Hepatocyte (in vitro differentiated cells): ENCODE data around the gene NOS1AP. TPM values are rescaled to one million over a fixed set of nuclear protein-coding genes. Genes with fewer than 3 reads are reported as not detected.

Source experiments
- DNase-seq: peaks from one replicate; pipeline ENCODE4 v3.0.0-alpha.2; 2016; ENCODE audit warnings: low spot score
- H2AFZ ChIP-seq: fragments of 200-600 bp; sonication (generic); 2 replicates; pipeline ENCODE4 v1.6.0; 2016; ENCODE audit warnings: antibody characterized with exemption, mild to moderate bottlenecking
- H3K27ac ChIP-seq: fragments of 200-600 bp; sonication (generic); 2 replicates; pipeline ENCODE4 v1.5.1; 2016; ENCODE audit warnings: mild to moderate bottlenecking
- H3K27me3 ChIP-seq: fragments of 200-600 bp; sonication (generic); 2 replicates; pipeline ENCODE4 v1.6.1; 2016
- H3K36me3 ChIP-seq: fragments of 200-600 bp; sonication (generic); replicated peaks from 2 replicates; pipeline ENCODE4 v1.5.1; 2016; ENCODE audit warnings: low read depth; ENCODE audit not compliant: insufficient read depth
- H3K4me1 ChIP-seq: fragments of 200-600 bp; sonication (generic); 2 replicates; pipeline ENCODE4 v1.5.1; 2016; ENCODE audit warnings: mild to moderate bottlenecking, moderate library complexity; ENCODE audit not compliant: insufficient read depth
- H3K4me2 ChIP-seq: fragments of 200-600 bp; sonication (generic); 2 replicates; pipeline ENCODE4 v1.6.0; 2016
- H3K4me3 ChIP-seq: fragments of 200-600 bp; sonication (generic); 2 replicates; pipeline ENCODE4 v1.5.1; 2016; ENCODE audit warnings: mild to moderate bottlenecking
- H3K79me2 ChIP-seq: fragments of 200-600 bp; sonication (generic); 2 replicates; pipeline ENCODE4 v1.6.0; 2017; ENCODE audit warnings: mild to moderate bottlenecking
- H3K9me2 ChIP-seq: fragments of 200-600 bp; sonication (generic); replicated peaks from 2 replicates; pipeline ENCODE4 v1.6.0; 2017; ENCODE audit warnings: mild to moderate bottlenecking; ENCODE audit not compliant: insufficient read depth
- H3K9me3 ChIP-seq: fragments of 200-600 bp; sonication (generic); 2 replicates; pipeline ENCODE4 v1.5.1; 2016; ENCODE audit warnings: low read depth, mild to moderate bottlenecking
- H4K20me1 ChIP-seq: fragments of 200-600 bp; sonication (generic); 2 replicates; pipeline ENCODE4 v1.6.0; 2016; ENCODE audit warnings: mild to moderate bottlenecking; ENCODE audit not compliant: insufficient read depth, poor library complexity, severe bottlenecking
- CTCF ChIP-seq: fragments of 200-600 bp; sonication (generic); IDR thresholded peaks from 2 replicates; pipeline ENCODE4 v1.5.1; 2016; ENCODE audit warnings: antibody characterized with exemption, mild to moderate bottlenecking; ENCODE audit not compliant: poor library complexity
- EZH2 ChIP-seq: fragments of 200-600 bp; sonication (generic); IDR thresholded peaks from 2 replicates; pipeline ENCODE4 v1.6.1; 2016; ENCODE audit warnings: antibody characterized with exemption, mild to moderate bottlenecking, borderline replicate concordance
- EZH2phosphoT487 ChIP-seq: fragments of 200-600 bp; sonication (generic); IDR thresholded peaks from one replicate; pipeline ENCODE4 v1.6.1; 2018; ENCODE audit warnings: antibody characterized with exemption, mild to moderate bottlenecking, low read depth, moderate library complexity; ENCODE audit not compliant: unreplicated experiment, severe bottlenecking
- WGBS: methylation state at CpG from one replicate; pipeline ENCODE4 v1.1.6; 2016; ENCODE audit warnings: low lambda C conversion rate; ENCODE audit errors: missing lambda C conversion rate; 5-methylcytosine and 5-hydroxymethylcytosine counted together
- polyA plus RNA-seq: library from polyadenylated mRNA; unstranded; fragments of >200 nt; fragmentation: Nextera tagmentation; extraction: Ambion mirVana; gene quantifications from 2 replicates; pipeline ENCODE4 v1.2.1, GENCODE V29; 2016
- total RNA-seq: library from RNA; depleted of rRNA; stranded (reverse); fragments of >200 nt; gene quantifications from 2 replicates; pipeline ENCODE4 v1.2.3, GENCODE V29; 2014

NOS1AP gene
- total and polyA plus RNA-seq, 2 experiments from 2014 or later, result 0.97 to 4.4 TPM

GRCh38 chr1:162055062-162055461 lies 14.4 kb upstream of the NOS1AP start:
- peak; percentile 47 for DNase-seq
- no peaks in the 10 kb centered on the region for H3K4me1 ChIP-seq
- H3K9me2 ChIP-seq, result no peaks in the 10 kb centered on the region
- H4K20me1 ChIP-seq, result no peaks in the 10 kb centered on the region
- H3K9me3 ChIP-seq, result no peaks in the 10 kb centered on the region
- 33% methylated on average over 3 of the region's 3 CpGs for WGBS
- no peak overlapping the region for H3K4me3 ChIP-seq
- H3K4me2 ChIP-seq, result no peak overlapping the region
- H3K79me2 ChIP-seq, result no peaks in the 10 kb centered on the region
- H3K27me3 ChIP-seq, result no peaks in the 10 kb centered on the region
- no peak overlapping the region for H3K27ac ChIP-seq
- TF ChIP-seq CTCF (no peak), EZH2 (no peak), EZH2phosphoT487 (no peak)
- H2AFZ ChIP-seq, result no peak overlapping the region
- no peaks in the 10 kb centered on the region for H3K36me3 ChIP-seq

- Histone ChIP-seq H3K4me3 (no peak overlapping the region), H3K9me2 (no peaks in the 10 kb centered on the region), H3K36me3 (no peaks in the 10 kb centered on the region), H3K79me2 (no peaks in the 10 kb centered on the region), H4K20me1 (no peaks in the 10 kb centered on the region), H3K4me2 (no peak overlapping the region), H3K9me3 (no peaks in the 10 kb centered on the region), H3K27ac (no peak overlapping the region), H2AFZ (no peak overlapping the region), H3K27me3 (no peaks in the 10 kb centered on the region), H3K4me1 (no peaks in the 10 kb centered on the region)
- peak; percentile 77 for DNase-seq
- no peak for TF ChIP-seq EZH2phosphoT487
- peak; percentile 89 for TF ChIP-seq CTCF
- 42% methylated on average over 3 of the region's 3 CpGs for WGBS
These were observed 13.4 kb upstream of the NOS1AP start for GRCh38 chr1:162056043-162056442.

- H3K4me1 ChIP-seq, result no peaks in the 10 kb centered on the region
- H3K36me3 ChIP-seq, result no peaks in the 10 kb centered on the region
- no peak overlapping the region for H3K4me3 ChIP-seq
- no peak for DNase-seq
- no peaks in the 10 kb centered on the region for H4K20me1 ChIP-seq
- H3K79me2 ChIP-seq, result no peaks in the 10 kb centered on the region
- no peak overlapping the region for H3K4me2 ChIP-seq
- TF ChIP-seq EZH2phosphoT487 (no peak), EZH2 (no peak), CTCF (no peak)
- 95% methylated on average over 3 of the region's 3 CpGs for WGBS
- no peaks in the 10 kb centered on the region for H3K27me3 ChIP-seq
- no peaks in the 10 kb centered on the region for H3K9me2 ChIP-seq
- H2AFZ ChIP-seq, result no peak overlapping the region
- H3K9me3 ChIP-seq, result no peaks in the 10 kb centered on the region
- no peak overlapping the region for H3K27ac ChIP-seq
These were observed 12.9 kb upstream of the NOS1AP start for GRCh38 chr1:162056579-162056978.

GRCh38 chr1:162059721-162060120 lies 9.8 kb upstream of the NOS1AP start:
- Histone ChIP-seq H3K79me2 (no peaks in the 10 kb centered on the region), H4K20me1 (no peaks in the 10 kb centered on the region)
- 69% methylated on average over 3 of the region's 3 CpGs for WGBS

More at GRCh38 chr1:162059721-162060120, 9.8 kb upstream of the NOS1AP start:
- no peak for DNase-seq
- Histone ChIP-seq H3K9me2 (no peaks in the 10 kb centered on the region), H3K9me3 (no peaks in the 10 kb centered on the region), H3K27ac (no peak overlapping the region), H2AFZ (no peak overlapping the region), H3K4me3 (no peak overlapping the region), H3K4me2 (no peak overlapping the region), H3K27me3 (no peaks in the 10 kb centered on the region), H3K36me3 (no peaks in the 10 kb centered on the region), H3K4me1 (peaks cover 12% of the 10 kb centered on the region)
- no peak for TF ChIP-seq EZH2
- no peak for TF ChIP-seq EZH2phosphoT487
- no peak for TF ChIP-seq CTCF
